GM19035 (cell line): Measurements from ENCODE around the gene KLHL26.

Experiments
- ATAC-seq: cut with Tn5 transposase; IDR thresholded peaks from one replicate; pipeline ENCODE4 v1.9.1; 2021; ENCODE audit not compliant: unreplicated experiment

The KLHL26 gene

DNA sequence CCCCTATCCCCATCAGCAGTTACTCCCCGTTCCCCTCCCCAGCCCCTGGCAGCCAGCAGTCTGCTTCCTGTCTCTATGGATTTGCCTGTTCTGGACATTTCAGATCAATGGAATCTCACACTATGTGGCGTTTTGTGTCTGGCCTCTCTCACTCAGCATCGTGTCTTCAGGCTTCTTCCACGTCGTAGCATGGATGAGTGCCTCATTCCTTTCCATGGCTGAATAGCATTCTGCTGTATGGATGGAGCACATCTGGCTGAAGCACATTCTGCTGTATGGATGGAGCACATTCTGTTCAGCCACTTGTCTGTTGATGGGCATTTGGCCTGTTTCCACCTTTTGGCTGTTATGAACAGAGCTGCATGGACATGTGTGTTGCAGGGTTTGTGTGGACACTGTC is 76.2 kb downstream of the KLHL26 start:
- no peak for ATAC-seq

DNA sequence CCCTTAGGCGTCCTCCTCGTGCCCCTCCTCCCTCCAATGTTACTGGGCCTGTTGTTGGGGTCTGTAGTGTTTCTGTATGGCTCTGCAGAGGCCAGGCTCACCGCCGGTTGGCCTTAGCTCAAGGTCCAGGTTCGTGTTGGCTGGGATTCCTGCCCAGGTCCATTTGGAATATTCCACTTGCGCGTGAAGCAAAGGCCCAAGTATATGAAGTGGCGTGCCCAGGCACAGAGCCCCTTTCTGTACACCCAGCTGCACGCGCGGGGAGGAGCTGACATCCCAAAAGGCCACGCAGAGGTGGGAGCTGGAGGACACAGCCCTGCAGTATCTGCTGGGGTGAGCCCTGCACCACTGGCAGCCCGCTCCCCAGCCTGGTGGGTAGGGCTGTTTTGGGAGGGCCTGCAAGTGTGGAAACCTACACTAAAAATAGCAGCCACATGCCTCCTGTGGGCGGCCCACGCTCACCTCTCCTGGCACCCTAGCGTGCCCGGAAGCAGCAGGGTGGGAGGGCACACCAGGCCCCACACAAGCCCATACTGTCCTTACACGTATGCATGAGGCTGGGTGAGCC is 76.8 kb downstream of the KLHL26 start:
- no peak for ATAC-seq

DNA sequence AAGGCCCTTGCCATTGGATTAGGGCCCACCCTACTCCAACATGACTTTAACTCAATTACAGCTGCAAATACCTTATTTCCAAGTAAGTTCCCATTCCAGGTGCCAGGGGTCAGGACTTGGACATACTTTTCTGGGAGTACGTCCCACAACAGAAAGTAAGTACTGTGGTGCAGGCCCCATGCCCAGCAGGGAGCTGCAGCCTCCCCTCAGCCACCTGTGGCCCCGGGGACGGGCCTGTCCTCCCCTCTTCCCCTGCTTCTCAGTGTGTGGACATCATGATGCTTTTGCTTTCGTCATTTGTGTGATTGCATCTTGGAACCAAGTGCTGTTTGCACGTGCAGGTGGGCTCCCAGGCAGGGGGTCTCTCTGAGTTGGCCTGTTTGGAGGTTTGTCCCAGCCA is 78.6 kb downstream of the KLHL26 start:
- ATAC-seq, result no peak

DNA sequence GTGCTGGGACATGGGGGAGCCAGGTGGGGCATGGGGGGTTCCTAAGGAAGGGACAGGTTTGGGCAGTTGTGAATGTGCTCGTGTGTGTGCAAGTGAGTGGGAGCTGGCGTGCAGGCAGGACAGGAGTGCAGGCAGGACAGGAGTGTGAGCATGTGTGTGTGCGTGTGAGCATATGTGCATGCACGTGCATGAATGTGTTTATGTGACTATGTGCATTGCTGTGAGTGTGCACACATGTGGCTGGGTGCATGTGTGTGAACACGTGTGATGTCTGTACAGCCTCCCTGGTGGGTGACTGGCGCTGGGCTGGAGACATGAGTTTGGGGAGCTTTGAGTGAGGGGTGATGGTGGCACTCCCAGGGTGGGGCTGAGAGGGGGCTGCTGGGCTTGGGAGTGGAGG is 80.0 kb downstream of the KLHL26 start:
- ATAC-seq, result no peak

DNA sequence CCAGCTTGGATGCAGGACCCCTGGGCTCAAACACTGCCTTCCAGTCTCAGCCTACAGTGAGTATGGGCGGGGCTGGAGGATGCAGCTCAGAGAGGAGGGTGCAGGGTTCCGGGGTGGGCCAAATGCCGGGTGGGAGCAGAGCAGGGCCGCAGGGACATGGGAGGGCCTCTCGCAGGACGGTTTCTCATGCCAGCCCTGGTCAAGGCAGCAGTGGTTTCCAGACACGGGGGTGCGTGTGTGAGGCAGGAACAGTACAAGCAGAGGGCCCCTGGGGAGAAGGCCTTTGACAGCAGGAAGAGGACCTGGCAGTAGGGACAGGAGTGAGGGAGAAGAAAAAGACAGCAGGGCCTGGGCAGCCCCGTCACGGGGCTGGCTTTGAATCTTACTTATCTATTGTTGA is 80.8 kb downstream of the KLHL26 start:
- ATAC-seq, result no peak

DNA sequence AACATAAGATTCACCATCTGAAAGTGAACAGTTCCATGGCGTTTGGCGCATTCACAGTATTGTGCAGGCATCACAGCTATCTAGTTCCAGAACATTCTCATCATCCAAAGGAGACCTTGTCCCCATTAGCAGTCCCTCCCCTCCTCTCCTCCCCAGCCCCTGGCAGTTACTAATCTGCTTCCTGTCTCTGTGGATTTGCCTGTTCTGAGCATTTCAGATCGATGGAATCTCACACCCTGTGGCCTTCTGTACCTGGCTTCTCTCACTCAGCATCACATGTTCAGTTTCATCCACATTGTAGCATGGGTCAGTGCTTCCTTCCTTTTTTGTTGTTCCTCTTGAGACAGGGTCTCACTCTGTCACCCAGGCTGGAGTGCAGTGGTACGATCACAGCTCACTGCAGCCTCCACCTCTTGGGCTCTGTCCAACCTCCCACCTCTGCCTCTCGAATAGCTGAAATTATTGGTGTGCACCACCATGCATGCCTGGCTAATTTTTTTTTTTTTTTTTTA is 81.2 kb downstream of the KLHL26 start:
- ATAC-seq, result no peak

DNA sequence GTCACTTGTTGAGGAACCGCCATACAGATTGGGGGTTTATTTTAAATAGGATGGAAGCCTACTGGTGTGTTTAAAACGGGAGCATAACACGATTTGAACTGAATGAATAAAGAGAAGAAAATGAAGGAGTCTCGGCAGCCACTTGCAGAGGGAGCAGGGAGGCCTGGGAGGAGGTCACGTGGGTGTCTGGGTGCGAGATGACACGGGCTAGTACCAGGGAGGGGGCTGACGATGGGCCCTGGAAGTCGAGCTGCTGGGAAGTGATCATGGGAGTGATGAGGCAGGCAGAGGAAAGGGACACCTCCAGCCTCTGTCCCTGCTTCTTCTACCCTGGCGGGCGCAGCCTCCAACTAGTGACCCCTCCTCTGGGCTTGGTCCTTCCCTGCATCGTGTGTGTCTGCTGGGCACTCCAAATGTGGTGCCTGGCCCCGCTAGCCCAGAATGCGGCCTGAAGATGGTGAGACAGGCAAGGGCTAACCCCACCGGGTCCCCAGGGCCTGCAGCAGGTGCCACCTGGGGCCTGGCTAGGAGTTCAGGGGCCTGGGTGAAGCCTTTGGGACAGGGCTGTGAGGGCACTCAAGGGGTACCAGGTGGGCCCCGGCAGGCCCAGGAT is 82.1 kb downstream of the KLHL26 start:
- ATAC-seq, result no peak

DNA sequence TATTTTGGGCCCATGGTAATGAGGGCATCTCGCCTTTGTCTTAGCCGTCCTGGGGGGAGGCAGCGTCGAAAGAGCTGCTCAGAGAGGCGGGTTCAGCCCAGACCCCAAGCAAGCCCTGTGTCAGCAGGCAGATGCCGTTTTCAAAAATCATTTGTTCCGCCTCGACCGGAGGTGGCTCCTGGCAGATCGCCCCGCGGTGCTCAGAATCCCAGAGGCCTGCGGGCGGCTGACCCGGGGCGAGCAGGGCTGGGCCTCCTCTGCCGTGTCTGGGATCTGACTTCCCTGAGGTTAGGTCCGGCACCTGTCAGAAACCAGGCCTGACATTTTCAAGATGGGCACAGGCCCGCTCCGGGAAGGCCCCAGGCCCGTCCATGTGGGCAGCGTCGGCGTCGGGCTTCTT is 82.7 kb downstream of the KLHL26 start:
- no peak for ATAC-seq
